GM21529 (cell line): ENCODE measurements around the gene HSPH1.
"Not testable (repeated sequence)": the region's sequence is repeated elsewhere in the genome, so short reads cannot be mapped to it uniquely, and the experiment has no call there.

ENCODE experiments used
- ATAC-seq: cut with Tn5 transposase; IDR thresholded peaks from one replicate; pipeline ENCODE4 v1.9.1; 2021; ENCODE audit not compliant: unreplicated experiment

The HSPH1 gene

DNA sequence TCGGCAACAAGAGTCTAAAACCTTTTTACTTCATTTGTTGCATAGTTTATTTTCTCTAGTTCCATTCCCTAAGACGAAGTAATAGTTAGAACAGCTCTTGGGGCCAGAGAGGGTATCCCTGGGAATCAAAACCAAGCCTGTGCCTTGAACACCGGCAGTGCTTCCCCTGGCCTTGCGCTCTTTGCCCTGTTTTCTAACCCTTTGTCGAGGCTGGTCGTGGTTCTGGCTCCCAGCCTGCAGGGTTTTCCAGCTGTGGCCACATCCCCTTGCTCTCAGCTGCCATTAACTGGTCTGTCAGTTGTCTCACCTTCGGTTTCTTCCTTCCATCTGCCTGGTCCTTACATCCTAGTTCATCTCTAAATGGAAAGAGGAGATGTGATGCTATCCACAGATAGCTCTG lies 61.0 kb downstream of the HSPH1 start:
- no peak for ATAC-seq

DNA sequence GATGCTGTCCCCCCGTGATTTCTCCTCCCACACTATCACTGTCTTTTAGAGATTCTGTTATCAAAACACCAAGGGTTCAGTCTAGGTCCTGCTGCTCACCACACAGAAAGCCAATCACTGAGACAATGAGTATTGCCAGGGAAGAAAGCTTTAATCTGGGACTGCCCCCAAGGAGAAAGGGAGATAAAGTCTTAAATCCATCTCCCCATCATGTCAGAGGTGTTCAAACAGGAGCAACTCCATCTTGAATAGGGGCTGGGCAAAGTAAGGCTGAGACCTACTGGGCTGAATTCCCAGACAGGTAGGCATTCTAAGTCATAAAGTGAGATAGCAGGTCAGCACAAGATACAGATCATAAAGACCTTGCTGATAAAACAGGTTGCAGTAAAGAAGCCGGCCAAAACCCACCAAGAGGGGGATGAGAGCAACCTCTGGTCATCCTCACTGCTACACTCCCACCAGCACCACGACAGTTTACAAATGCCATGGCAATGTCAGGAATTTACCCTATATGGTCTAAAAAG lies 63.7 kb downstream of the HSPH1 start:
- ATAC-seq: not testable (repeated sequence)

DNA sequence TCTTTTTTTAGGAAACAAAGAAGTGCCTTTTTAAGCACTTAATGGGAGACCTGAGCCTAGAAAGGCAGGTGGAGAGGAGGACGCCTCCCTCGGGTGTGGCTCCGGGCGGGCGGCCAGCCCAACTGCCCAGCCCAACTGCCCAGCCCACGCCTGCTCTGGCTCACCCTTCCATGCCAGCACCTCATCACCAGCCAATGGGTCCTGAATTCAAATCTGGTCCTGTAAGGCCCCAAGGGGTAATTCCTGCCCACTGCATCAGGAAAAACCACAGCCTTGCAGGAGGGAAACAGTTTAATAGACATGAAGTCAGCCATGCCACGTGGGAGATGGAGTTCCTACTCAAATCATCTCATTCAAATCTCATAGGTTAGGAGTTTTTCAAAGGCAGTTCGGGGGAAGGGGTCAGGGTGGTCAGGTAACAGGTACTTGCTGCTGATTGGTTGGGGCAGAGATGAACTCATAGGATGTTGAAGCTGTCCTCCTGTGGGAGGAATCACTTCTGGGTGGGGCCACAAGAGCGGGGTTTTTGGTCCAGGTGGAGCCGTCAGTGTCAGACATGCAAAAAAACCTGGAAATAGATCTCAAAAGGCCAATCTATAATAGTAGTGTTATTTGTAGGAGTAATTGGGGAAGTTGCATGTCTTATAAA lies 64.9 kb downstream of the HSPH1 start:
- ATAC-seq: no peak

DNA sequence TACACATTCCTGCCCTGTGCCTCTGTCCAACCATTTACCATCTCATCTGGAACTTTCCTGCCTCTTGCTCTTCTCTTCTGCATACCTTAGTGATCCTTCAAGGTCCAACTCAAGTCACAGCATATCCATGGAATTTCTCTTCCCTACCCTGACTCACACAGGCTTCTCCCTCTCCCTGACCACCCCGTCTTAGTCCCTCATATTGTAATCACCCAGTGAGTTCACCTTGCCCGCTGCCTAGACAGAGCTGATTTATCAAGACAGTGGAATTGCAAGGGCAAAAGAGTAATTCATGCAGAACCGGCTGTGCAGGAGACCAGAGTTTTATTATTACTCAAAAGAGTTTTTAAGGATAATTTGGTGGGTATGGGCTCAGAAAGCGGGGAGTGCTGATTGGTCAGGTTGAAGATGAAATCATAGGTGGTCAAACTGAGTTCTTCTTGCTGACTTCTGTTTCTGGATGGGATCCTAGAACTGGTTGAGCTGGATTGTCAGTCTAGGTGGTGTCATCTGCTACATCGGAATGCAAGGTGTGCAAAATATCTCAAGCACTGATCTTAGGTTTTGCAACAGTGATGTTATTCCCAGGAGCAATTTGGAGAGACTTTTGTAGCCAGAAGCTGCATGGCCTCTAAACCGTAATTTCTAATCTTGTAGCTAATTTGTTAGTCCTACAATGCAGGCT lies 67.2 kb downstream of the HSPH1 start:
- ATAC-seq: no peak

DNA sequence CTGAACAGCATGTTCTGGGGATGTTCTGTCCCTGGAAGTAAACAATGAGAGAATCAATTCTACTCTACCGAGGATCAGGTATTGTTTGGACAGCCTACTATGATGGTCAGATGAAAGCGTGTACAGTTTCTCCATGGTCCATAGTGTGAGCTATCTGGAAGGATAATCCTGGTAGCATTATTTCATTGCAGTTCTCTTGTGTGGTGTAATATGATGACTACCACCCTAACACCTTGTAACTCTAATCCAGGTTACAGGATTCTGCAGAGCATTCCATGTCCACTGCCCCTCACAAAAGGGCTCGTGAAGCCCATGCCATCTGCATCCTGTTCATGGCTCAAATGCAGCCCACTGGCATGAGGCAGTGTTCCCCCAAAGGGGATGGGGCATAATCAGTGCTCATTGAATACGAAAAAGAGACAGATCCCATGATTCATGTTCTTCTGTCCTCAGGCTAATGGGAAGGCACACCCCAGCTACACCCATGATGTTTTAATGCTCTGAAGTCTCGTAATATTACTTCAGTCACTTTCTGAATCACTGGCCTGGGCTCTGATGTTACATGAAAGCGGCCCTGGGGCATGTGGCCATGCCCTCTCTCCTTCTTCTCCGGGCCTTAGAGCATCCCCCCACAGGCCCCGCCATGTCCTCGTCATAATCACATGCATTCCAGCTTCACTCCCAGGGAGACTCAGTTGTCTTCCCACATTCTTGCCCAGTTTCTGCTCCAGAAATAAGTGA lies 68.4 kb downstream of the HSPH1 start:
- no peak for ATAC-seq

DNA sequence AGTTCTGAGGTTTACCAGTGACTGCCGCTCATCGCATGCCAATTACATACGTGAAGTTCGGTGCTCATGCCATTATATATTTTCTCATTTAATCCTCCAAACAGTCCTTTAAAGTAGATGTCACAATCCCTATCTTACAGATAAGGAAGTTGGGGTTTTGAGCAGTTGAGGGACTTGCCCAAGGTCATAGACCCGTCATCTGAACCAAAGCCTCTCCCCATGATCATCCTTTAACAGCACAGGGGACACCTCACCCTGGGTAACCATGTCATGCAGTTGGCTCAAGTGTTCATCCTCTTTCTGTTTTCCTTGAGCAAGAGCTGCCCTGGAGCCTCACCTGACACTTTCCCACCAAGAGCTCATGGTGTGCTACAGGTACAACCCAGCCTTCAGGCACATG lies 69.1 kb downstream of the HSPH1 start:
- no peak for ATAC-seq

DNA sequence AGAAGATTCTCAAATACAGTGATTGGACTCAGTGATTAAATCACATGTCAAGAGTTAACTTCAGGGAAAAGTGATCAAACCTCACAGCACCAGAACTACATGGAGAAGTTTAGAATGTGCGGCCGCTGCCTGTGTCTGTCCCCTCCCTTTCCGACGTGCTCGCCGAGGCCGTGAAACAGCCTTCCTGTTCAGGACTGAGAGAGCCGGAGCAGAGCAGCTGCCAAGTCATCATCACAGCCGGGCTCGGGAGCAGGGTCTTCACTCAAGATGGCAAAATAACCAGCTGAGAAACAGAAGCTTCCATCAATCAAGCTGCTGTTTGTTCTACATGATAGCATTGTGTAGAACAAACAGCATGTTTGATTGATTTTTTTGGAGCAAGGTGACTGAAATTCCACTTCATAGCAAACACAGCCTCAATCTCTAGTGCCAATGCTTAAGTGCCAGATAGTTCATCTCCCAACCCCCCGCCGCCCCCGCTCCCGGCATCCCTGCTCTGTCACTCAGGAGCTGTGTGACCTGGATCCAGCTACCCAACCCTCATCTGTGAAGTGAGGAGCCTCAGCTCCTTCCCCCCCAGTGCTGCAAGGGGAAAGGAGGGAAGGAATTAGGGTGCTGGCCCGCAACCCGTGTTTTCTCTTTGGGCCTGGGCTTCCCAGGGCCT lies 70.6 kb downstream of the HSPH1 start:
- no peak for ATAC-seq

DNA sequence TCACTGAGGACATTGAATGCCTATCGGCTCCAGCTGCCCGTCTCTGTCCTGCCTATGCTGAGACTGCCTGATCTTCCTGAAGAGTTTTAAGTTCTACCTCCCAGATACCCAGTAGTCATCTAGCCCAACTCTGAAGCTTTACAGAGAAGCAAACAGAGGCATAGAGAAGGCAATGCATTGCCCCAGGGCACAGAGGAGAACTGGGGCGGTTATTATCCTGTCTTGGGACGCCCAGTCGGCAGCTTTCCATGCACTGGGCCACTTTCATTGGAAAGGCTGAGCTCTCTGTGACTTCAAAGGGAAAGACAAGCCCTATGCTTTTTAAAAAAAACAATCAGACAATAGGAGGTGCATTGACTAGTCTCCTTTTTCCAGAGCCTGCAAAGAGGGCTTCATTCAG lies 71.6 kb downstream of the HSPH1 start:
- no peak for ATAC-seq

DNA sequence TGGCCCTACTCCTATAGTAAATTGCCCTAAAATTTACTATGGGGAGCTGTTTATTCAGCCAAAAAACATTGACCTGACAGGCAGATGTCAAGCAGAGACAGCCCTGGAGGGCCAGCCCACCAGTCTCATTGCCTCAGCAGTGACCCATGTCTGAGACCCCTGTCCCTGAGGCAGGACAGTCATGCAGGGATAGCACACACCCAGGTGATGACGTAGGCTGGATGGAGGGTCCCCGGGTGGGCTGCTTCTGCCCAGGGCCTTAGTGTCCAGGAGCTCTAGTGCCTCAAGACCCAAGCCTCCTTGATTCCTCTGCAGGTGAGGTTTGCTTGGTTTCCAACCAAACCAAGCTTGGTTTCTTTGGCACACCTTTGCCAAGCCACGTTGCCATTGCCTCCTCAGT lies 72.1 kb downstream of the HSPH1 start:
- no peak for ATAC-seq

DNA sequence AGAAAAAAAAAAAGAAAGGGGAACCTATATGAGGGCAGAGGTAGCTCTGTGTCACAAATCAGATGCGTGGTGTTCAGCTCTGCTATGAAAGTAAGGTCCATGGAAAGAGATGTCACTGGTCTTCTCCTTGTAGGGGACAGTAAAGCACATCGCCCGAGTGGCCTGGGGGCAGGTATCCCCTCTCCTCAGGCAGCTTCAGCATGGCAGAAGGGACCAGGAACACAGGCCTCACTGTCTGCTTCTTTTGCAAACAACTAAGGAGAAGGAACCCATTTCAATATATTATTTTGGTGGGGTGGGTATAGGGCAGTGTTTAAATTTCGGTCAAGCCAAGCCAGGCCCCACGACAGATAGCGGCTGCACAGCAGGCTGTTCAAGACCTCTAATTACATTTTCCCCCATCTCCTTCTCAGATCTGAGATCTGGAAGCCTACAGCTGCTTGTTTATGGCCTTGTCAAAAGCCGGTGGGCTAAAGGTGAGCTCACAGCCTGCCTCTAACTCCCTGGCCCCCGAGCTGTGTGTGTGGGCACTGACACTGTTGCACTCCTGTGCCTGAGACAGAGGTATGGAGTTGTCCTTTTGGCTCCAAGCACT lies 72.8 kb downstream of the HSPH1 start:
- no peak for ATAC-seq
